Smooth muscle cell of the brain vasculature (primary cell): Measurements from ENCODE around the gene KIF26B.

Source experiments
- DNase-seq: peaks from one replicate; pipeline ENCODE4 v3.0.0-alpha.2; 2012; ENCODE audit warnings: low read depth, low spot score

Gene KIF26B

GRCh38 chr1:245588116-245588639 lies 433.4 kb downstream of the KIF26B start:
- DNase-seq, result no peak

- no peak for DNase-seq
Measured at GRCh38 chr1:245589316-245589715, 434.5 kb downstream of the KIF26B start.

- no peak for DNase-seq
Measured at GRCh38 chr1:245589906-245590305, 435.1 kb downstream of the KIF26B start.

- DNase-seq, result no peak
Measured at GRCh38 chr1:245590726-245591125, 435.9 kb downstream of the KIF26B start.

GRCh38 chr1:245591346-245592188 lies 436.8 kb downstream of the KIF26B start:
- no peak for DNase-seq

GRCh38 chr1:245592189-245592460 lies 437.3 kb downstream of the KIF26B start:
- no peak for DNase-seq

GRCh38 chr1:245598524-245599305 lies 443.9 kb downstream of the KIF26B start:
- no peak for DNase-seq

- DNase-seq, result no peak
Measured at GRCh38 chr1:245599371-245600174, 444.8 kb downstream of the KIF26B start.

GRCh38 chr1:245600658-245601057 lies 445.9 kb downstream of the KIF26B start:
- DNase-seq, result no peak

- DNase-seq, result no peak
Measured at GRCh38 chr1:245603311-245603865, 448.6 kb downstream of the KIF26B start.

- no peak for DNase-seq
Measured at GRCh38 chr1:245604979-245605378, 450.2 kb downstream of the KIF26B start.

- peak; percentile 77 for DNase-seq
Measured at GRCh38 chr1:245605480-245606156, 450.8 kb downstream of the KIF26B start.

GRCh38 chr1:245606157-245606725 lies 451.5 kb downstream of the KIF26B start:
- no peak for DNase-seq

GRCh38 chr1:245608271-245608670 lies 453.5 kb downstream of the KIF26B start:
- DNase-seq, result no peak

- no peak for DNase-seq
Measured at GRCh38 chr1:245609354-245610150, 454.8 kb downstream of the KIF26B start.

GRCh38 chr1:245611251-245611650 lies 456.5 kb downstream of the KIF26B start:
- no peak for DNase-seq

- no peak for DNase-seq
Measured at GRCh38 chr1:245614476-245614875, 459.7 kb downstream of the KIF26B start.

GRCh38 chr1:245615001-245615400 lies 460.2 kb downstream of the KIF26B start:
- DNase-seq, result no peak

GRCh38 chr1:245621589-245621988 lies 466.8 kb downstream of the KIF26B start:
- no peak for DNase-seq
